GM18907 (cell line): ENCODE data around the gene TTC16.

ENCODE experiments used
- ATAC-seq: cut with Tn5 transposase; IDR thresholded peaks from one replicate; pipeline ENCODE4 v1.9.1; 2021; ENCODE audit warnings: mild to moderate bottlenecking, moderate library complexity; ENCODE audit not compliant: unreplicated experiment

TTC16 gene

DNA sequence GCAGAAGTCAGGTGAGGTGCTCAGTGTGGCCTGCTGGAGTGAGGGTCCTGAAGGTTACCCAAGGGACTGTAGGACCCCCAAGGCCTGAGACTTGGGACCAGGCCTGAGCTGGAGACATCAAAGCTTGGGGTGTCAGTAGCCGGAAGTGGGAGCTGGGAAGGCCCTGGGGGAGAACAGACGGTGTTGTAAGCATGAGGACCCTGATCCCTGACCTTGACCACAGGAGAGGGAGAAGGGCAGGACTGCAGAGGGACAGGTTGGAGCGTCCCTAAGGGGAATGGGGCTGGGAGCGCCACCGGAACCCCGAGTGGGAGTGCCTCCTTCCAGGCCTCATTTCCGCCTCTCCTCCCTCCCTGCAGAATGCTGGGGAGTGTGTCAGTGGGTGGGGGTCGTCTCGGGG is 533 bp downstream of the TTC16 start:
- no peak for ATAC-seq

DNA sequence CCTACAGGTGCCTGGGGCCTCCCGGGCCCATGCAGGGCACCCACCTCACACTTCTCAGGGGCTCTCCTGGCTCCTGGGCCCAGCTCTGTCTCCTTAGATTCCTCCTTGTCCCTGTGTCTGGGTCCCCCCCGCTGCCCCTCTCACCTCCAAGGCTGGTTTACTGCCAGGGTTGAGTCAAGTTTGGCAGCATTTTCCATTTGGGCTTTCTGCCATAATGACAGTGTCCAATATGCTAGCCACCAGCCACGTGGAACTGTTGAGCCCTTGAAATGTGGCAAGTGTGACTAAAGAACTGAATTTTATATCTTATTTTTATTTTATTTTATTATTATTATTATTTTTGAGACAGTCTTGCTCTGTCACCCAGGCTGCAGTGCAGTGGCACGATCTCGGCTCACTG is 1.9 kb downstream of the TTC16 start:
- ATAC-seq = no peak

DNA sequence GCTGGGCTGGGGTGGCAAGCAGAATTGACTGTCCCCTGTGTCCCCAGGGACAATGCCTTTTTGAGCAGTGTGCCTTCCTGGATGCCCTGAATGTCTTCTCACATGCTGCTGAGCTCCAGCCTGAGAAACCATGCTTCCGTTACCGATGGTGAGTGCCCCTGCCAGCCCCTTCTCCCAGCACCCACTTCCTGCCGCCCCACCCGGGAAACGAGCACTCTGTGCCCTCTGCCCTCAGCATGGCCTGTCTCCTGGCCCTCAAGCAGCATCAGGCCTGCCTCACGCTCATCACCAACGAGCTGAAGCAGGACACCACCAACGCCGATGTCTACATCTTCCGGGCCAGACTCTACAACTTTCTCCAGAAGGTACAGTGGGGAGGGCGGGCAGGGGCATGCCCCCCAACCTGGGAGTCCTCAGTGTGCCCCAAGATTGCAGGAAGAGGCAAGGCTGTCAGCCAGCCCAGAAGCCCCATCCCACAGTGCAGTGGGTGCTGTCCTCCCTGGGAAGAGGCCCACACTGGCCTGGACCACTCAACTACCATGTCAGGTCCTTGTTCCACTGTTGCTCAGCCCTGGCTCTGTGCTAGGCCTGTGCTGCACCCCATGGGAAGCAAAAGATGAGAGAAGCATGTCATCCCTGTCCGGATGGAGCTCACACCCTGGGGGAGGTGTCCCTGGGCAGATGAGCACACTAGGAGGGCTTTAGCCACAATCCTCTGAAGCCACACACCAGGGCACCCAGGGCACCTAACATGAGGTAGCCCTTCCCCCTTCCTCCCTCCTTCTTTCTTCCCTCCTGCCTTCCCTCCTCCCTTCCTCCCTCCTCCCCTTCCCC is 4.4 kb downstream of the TTC16 start:
- ATAC-seq = no peak

DNA sequence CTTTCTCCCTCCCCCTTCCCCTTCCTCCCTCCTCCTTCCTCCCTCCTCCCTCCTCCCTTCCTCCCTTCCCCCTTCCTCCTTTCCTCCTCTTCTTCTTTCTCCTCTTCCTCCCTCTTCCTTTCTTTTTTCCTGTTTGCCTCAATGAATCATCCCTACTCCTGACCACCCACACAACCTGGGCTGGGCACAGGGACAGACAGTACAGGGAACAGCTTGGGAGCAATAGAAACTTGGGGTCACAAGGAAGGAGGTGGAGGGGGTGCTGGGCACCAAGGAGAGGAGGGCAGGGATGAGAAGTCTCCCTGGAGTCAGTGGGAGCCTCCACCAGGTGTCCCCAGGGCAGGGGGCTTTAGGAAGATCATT is 5.0 kb downstream of the TTC16 start:
- ATAC-seq = no peak

DNA sequence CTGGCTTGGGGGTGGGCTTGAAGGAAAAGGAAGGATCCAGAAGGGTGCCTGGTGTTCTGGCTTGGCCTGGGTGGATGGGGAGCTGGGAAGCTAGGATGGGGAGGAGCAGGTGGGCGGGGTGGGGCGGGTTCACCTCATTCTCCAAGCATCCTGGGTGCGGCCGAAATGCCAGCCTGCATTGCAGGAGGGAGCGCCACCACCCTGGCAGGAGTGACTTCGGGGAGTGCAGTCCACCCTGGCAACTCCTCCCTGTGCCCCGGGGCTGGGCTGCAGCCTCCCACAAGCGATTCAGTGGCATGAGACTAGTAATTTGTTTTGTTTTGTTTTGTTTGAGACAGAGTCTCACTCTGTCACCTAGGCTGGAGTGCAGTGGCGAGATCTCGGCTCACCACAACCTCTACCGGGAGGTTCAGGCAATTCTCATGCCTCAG is 5.5 kb downstream of the TTC16 start:
- no peak for ATAC-seq

DNA sequence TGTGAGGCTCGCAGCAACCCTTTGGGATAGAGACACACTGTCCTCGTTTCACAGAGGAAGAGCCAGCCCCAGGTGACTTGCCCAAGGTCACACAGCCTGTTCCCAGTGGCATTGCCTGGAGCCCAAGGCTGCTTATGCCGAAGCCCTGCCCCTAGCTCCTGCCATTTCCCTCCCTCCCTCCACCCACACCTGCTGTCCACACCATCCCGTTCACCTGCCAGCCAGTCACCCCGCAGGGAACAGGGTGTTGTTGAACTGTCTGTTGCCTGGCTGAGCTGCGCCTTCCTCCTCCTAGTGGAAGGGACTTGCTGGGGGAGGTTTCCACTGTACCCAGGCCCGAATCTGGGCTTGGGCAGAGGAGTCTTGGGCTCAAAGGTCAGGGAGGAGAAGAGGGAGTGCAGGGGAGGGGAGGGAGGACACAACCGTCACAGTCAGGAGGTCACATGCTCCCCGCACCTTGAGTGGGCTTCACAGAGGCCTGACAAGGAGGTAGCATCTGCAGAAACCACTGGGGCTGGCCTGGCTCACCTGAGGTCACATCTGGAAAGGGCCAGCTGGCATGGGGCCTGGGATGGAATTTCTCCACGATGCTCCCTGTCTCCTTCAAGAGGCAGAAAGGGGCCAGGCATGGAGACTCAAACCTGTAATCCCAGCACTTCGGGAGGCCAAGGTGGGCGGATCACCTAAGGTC is 6.3 kb downstream of the TTC16 start:
- no peak for ATAC-seq

DNA sequence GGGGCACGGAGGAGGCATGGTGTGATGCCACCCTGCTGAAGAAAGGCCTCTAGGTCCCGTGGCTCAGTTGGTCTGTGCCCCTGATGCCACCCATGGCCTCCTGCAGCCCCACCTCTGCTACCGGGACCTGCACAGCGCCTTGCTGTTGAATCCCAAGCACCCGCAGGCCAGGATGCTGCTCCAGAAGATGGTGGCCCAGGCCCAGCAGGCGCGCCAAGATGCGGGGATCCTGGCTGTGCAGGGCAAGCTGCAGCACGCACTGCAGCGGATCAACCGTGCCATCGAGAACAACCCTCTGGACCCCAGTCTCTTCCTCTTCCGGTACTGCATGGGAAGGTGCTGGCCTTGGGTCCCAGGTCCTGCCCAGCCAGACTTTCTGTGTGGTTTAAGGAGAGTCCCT is 7.1 kb downstream of the TTC16 start:
- ATAC-seq = no peak

DNA sequence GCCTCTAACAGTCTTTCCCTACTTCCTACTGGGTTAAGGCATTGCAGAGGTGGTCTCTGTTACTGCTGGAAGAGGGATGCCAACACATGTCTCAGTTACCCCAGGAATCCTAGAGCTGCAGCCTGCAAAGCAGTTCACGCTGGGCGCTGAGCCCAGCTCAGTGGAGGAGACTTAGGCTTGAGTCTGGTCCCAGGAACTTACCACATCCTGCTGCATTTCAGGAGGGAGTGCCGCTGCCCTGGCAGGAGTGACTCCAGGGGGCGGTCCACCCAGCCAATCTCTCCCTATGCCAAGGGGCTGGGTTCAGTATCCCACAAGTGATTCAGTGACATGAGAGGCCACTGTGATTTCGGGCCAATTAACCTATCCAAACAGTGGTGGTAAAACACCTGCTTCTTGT is 7.6 kb downstream of the TTC16 start:
- ATAC-seq = no peak

DNA sequence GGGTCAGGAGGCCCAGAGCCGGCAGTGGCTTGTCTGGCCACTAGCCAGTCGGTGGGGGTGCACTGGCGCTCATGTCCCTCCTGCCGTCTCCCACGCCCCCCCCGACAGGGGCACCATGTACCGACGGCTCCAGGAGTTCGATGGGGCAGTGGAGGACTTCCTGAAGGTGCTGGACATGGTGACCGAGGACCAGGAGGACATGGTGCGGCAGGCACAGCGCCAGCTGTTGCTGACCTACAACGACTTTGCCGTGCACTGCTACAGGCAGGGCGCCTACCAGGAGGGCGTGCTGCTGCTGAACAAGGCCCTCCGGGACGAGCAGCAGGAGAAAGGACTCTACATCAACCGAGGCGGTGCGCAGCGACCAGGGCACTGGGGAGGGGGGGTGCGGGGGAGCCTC is 8.1 kb downstream of the TTC16 start:
- ATAC-seq = no peak

DNA sequence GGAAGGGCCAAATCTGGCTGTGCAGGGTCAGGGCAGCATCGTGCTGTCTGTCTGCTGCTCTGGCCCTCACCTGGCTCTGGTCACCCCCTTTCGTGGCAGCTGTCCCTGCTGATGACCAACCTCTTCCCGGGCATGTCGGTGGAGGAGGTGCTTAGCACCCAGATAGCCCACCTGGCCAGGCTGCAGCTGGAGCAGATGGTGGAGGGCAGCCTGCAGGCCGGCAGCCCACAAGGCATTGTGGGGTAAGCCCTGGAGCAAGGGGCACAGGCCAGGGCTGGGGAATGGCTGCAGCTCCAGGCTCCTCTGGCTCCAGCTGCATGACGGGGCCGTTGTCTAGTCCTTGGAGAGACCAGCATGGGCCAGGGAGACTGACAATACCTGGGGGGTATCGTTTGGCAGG is 11.0 kb downstream of the TTC16 start:
- ATAC-seq = no peak

DNA sequence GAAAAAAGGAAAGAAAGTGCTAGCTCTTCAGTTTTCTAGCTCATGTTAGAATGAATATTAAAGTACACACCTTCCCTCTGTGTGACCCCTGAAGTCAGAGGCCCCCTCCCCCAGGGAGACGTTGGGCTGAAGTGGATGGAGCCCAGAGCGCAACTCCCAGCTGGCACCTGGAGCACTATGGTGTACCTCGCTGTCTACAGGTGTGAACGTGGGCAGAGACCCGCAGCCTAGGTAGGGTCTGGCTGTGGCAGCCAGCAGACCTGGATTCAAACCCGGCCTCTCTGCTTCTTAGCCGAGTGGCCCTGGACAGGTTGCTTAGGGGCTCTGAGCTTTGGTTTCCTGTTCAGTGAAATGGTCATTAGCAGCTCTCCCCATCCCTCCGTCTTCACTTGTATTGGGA is 12.9 kb downstream of the TTC16 start:
- no peak for ATAC-seq

DNA sequence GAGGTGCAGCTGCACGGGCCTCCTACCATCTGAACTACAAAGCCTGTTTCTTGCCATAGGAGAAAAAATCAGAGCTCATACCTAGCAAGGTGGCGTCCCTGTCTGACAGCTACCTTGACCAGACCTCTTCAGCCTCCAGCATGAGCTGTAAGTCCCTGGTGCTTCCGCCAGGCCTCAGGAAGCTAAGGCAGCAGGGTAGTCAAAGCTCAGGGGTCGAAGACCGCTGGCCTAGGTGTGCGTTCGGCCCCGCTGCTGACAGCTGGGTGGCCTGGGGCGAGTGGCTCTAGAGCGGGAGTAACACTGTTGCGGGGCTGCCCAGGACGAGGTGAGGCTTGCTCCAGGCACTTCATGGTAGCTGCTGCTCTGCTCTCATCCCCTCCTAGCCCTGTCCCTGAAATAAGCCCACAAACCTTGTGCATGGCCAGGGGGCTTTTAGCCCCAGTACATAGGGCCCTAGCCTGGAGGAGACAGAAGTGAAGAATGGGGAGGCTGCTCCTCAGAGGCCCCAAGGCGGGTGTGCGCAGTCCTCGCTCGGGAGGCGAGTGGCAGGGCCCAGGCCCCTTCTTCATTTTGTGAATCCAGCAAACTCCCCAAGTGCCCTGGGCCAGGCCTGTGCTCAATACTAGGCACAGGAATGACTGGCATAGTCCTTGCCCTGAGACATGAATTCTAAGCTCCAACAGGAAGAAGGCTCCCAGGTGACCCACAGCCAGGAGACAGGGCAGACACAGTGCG is 13.8 kb downstream of the TTC16 start:
- no peak for ATAC-seq

DNA sequence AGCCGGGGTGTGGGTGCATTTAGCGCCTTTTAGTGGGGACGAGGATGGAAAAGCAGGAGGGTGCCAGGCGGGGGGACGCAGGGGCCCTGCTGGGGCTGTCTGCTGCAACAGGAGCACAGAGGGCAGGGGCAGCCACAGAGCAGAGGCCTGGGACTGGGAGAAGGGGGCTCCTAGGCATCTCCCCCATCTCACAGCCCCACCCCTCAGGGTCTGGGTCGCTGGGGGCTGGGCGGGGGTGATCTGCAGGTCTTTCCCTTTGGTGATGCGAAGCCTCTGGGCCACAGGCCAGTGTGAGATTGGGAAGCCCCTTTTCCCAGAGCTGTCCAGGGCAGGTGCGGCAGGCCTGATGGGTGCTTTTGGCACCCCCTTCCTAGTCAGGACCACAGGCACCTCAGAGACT is 14.4 kb downstream of the TTC16 start:
- ATAC-seq = no peak

DNA sequence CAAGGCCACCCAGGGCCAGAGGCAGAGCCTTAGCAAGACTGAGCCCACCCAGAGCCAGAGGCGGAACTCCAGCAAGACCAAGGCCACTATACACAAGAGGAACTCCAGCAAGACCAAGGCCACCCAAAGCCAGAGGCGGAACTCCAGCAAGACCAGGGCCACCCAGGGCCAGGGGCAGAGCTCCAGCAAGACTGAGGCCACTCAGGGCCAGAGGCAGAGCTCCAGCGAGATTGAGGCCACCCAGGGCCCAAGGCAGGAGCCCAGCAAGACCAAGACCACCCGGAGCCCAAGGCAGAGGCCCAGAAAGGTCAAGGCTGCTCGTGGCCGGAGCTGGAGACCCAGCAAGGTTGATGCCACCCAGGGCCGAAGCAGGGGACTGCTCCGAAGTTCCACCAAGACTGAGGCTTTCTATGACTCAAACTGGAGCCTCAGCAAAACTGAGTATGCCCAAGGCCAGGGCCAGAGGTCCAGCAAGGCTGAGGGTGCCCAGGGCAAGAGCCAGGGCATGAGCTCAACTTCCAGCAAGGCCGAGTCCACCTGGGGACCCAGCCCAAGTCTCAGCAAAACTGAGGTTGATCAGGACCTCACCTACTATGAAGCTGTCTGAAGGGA is 15.0 kb downstream of the TTC16 start:
- ATAC-seq = no peak

DNA sequence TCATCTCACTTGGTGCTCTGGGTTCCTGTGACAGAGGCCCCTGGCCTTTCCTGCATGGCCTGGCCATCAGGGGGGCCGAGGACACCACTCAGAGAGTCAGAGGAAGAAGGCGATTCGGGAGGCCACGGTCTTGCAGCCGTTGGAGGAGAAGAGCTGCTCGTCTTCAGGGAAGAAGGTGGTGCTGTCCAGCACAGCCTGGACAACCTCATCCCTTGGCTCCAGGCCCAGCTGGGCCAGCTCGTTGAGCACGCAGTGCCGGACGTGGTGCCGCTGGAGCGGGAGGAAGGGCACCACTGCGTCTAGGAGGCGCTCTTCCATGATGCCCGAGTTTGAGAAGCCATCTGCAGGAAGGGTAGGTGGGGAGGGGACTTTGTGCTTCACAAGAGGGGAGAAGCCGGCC is 16.1 kb downstream of the TTC16 start:
- ATAC-seq = no peak

DNA sequence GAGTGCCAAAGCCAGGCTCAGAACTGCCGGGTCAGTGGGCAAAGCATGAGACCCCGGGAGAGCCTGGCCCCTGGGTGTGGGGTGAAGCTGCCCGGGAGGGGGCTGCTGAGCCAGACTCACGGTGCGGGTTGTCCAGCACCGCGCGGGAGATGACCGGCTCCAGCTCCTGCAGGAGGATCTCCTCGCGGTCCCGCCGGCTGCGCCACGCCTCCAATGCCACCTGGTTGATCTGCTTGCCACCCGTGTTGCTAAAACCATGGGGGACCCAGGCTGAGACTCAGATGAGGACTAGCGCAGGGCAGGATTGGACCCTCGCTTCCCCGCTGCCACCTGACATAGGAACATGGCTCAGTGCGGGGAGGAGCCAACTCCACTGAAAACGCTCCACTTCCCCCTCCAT is 16.6 kb downstream of the TTC16 start:
- ATAC-seq = no peak

DNA sequence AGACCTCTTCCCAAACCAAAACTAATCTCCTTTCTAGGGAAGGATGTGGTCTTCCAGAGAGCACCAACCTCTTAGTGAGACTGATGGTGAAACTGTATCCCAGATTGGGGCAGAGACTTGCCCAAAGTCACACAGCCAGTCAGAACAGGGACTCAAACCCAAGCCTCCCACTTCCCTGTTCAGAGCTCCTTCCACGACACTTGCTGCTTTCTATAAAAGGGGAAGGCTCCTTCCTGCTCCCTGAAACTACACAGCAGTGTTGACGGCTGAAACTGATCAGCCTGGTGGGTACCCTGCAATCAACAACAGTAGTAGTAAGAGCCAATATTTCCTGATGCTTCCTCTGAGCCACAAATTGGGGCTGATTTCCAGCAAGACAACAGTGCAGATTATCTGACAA is 17.7 kb downstream of the TTC16 start:
- no peak for ATAC-seq

DNA sequence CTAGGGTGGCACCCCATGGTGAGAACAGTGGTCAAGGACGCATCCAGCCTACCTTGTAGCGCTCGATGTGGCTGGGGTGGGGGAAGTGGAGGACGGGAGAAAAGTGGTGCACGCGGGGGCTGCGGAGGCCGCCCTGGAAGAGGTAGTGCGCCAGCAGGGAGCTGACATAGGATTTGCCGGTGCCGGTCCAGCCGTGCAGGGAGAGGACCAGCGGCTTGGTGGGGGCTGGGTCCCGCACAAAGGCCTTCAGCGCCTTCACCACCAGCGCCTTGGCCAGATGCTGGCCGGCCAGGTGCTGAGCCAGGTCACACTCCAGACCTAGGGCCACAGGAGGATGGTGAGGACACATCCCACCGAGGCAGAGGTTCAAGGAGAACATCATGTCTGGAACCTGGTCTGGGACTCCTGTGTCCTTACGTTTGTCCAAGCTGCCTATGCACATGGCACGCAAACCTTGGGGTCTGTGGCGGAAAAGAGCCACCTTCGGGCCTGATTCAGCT is 18.4 kb downstream of the TTC16 start:
- no peak for ATAC-seq

DNA sequence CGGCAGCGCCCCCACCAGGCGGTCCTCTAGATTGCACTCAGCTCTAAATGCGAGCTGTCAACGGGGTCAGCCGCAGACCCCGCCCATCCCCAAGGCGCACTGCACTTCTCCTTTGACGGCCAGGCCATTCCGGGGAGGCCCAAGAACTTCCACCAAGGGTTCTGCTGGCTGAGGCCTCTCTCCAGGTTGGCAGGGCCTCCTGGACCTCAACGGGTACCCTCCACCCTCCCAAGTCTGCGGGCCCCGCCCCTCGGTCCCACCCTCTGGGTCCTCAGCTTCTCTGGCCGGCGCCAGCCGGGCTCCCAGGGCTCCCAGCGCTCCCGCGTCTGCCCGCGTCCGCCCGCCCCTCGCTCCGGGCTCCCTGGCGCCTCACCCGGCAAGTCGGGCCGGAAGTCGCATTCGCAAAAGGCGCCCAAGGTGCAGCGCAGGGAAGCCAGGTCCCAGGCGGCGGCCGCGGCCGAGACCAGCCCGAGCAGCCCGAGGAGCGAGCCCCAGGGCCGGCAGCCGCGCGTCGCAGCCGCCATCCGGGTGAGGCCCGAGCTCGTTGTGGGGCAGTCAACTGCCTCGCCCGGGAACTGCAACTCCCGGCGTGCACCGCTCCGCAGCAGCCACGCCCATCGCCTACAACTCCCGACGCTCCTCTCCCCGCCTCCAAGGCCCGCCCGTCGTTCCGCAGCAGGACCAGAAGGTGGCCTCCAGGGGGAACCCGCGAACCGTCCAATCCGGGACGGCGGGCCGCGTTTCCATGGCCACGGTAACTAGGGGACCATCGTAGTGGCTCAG is 19.1 kb downstream of the TTC16 start, which contains the start of gene TOR2A:
Gene TOR2A (minus strand): TSS at position 548 of the 783 bp plus-strand sequence. CDS start 24 bp downstream, at position 524.
- ATAC-seq = peak; percentile 81

DNA sequence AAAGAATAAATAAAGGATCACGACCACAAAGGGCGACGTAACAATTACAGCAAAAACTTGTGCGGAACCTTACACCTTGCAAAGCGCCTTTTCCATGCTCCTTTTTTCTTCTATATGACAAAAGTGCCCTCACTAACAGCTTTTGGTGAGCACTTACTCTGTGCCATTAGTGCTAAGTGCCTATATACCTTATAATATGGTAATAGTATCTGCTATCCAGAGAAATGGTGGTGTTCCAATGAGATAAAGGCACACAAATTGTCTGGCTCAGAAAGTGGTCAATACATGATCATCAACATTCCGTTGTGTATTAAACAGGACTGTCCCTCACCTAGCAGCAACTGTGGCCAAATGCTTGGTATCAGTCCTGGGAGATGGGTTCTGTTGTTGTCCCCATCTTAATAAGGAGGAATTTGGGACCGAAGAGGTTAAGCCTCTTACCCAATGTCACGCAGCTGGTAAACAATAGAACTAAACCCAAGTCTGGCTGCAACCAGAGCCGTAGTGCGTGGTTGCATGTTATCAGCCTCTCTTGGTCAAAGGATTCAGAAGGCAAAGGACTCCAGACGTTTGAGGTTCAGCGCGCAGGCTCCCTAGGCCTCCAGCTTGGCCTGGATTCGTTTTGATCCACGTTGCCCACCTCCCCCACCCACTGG is 19.8 kb downstream of the TTC16 start:
- ATAC-seq = no peak
